ENCODE measurements around the gene CCDC66.
"Not testable (repeated sequence)": the region's sequence is repeated elsewhere in the genome, so short reads cannot be mapped to it uniquely, and the experiment has no call there.

The CCDC66 gene

DNA sequence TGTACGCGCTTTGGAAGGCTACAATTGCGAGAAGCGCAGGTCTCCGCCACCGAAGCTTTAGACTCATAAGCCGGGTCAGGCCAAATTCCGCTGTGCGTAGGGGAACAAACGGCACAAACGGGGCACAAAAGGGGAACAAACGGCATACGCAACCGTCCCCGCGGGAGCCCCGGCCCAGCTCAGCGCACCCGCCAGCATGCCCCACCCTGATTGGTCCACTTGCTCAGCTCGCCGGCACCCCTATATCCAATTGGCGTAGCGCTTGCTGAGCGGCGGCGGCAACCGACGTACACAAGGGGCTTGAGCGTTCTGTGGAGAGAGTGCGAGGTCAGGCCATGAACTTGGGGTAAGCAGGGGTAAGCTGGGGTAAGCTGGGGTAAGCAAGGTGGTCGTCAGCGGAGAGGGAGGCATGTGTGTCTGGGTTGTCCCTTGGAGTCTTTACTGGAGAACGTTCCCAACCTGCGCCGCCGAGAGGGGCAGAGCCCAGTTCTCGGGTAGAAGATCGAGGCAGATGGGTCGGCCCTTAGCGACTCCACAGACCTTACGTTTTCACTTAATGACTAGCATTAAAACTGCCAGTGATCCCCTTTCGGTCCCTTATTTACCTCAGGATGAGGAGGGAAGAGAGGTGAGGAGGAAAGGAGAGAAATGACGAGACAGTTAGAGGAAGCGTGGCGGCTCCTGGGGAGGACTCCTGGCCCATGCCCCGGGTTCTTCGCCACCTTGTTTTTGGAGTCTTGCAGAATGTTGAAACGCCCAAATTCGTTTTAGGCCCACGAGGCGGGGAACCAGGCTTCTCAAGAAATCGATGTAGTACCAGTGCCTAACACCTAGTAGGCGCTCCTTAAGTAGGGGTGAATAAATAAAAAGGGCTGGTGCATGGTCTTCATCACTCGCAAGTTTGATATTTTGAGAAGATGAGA lies at the start of gene CCDC66:
TSS of gene CCDC66 (plus strand) at position 268 of the 923 bp plus-strand sequence. CDS start at position 336, 68 bp downstream.
- peak; percentile 28 for DNase-seq

DNA sequence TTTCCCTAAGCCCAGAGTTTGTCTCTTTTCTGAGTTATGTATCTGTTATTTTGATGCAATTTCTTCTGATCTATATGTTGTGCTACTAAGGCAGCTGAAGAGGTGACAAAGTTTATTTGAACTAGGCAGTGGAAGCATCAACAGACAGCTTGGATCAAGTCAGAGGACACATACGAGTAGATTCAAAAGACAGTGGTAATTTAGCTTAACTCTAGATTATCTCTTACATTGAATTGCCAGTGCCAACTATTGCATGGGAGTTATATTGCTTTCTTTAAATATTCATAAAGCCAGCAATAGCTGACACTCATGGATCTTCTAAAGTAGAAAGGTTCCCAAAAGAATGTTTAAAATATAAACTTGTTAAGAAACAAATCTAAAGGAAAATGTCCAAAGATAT lies 37.3 kb upstream of the CCDC66 start:
- no peak for DNase-seq

DNA sequence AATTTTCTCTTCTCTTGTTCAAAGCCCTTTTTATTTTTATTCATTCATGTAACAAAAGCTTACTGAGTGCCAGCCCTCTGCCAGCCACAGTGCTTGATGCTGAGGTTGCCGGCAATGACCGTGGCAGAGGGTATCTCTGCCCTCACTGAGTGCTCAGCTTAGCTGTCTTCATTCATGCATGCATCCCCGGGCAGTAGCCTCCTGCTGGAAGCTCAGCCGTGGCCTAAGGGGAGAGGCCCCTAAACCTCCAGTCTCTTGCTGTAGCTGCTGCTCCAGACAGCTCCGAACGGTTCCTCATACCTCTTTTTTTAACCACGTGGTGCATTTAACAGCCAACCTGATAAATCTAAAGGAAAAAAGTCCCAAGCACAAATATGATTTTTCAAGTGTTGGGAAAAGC lies 34.6 kb upstream of the CCDC66 start:
- no peak for DNase-seq

DNA sequence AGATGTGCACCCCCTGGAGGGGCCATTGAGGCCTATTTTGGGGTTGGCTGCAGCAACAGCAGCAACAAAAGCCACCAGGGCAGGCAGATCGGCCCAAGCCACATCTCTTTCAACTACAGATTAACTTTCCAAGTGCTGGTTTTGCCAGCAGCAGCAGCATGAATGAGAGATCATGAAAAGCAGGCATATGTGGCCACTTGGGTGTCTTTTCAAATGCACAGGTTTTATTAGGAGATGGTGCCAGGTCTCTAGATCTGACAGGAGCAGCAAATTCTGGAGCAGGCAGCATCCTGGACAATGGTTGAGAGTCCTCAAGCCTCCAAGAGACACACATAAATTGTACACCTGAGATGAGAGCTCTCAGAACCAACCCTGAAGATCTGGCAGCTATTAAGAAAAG lies 31.7 kb upstream of the CCDC66 start:
- DNase-seq, result no peak

DNA sequence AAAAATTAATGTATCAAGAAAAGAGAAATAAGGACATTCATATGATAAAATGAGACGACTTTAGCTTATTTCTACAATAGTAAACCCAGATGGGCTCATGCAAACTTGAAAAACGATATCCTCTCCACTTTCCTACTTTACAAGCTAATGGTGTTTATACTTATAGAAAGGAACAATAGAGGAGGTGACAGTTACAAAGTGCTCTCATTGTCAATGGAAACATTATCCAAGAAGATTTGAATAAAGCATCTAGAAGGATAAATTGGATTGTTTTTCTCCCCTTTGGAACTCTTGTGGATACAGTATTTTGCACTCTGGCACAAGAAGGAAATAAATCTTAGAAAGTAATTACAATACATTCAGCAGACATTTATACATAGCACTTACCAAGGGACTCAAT lies 20.2 kb upstream of the CCDC66 start:
- DNase-seq, result no peak

DNA sequence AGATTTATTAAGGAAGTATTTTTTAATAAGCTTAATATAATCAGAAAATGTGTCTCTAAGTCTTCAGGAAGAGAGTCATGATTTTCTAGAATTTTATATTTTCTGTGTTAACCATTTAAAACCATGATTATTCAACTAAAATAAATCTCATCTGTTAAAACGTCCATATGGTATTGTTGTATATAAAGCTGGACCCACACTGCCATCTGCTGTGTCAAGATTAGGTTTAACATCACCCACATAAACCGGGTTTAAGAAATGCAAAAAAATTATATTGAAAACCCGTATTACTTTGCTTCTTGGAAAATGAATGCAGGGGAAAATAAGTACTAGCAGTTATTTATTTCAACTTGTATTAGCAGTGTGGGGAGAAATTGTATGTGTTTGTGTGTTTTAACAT lies 9.5 kb upstream of the CCDC66 start:
- no peak for DNase-seq

DNA sequence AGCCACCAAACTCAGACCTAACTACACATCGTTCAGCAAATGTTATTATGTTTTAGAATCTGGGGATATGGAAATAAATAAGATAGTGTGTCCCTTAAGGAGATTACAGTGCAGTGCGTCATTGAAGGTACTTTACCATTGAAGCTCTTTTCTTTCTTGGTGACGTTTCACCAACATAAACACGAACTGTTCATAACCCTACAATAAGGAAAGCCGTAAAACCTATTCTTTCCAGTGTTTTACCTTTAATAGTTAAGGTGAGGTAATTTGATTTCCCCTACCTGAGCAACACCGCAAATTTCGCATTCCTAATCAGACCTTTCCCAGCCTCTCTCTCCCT lies 826 bp downstream of the CCDC66 start:
- no peak for DNase-seq

DNA sequence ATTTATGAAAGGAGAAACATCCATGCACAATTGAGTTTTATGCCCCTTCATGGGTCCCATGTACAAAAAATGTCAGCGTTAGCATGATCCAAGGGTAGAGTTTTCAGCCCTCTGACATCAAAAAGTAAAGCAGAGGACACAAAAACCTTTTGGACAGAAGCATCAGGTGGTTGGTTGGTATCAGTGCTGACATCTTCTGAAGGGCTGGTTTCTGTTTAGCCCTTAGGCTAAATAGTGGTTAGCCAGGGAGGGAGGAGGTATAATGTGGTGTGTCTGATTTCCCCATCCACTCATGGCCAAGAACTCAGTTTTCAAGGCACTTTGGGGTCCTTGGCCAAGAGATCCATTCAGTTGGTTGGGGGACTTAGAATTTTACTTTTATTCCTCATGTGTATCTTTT lies 16.5 kb downstream of the CCDC66 start:
- no peak for DNase-seq

DNA sequence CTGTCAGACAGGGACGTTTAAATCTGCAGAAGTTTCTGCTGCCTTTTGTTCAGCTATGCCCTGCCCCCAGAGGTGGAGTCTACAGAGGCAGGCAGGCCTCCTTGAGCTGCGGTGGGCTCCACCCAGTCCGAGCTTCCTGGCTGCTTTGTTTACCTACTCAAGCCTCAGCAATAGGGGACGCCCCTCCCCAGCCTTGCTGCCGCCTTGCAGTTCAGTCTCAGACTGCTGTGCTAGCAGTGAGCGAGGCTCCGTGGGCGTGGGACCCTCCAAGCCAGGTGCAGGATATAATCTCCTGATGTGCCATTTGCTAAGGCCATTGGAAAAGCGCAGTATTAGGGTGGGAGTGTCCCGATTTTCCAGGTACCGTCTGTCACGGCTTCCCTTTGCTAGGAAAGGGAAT lies 25.0 kb downstream of the CCDC66 start:
- DNase-seq, result not testable (repeated sequence)

DNA sequence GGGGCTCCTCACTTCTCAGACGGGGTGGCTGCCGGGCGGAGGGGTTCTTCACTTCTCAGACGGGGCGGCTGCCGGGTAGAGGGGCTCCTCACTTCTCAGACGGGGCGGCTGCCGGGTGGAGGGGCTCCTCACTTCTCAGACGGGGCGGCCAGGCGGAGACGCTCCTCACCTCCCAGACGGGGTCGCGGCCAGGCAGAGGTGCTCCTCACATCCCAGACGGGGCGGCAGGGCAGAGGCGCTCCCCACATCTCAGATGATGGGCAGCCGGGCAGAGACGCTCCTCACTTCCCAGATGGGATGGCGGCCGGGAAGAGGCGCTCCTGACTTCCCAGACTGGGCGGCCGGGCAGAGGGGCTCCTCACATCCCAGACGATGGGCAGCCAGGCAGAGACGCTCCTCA lies 27.3 kb downstream of the CCDC66 start:
- DNase-seq, result not testable (repeated sequence)

DNA sequence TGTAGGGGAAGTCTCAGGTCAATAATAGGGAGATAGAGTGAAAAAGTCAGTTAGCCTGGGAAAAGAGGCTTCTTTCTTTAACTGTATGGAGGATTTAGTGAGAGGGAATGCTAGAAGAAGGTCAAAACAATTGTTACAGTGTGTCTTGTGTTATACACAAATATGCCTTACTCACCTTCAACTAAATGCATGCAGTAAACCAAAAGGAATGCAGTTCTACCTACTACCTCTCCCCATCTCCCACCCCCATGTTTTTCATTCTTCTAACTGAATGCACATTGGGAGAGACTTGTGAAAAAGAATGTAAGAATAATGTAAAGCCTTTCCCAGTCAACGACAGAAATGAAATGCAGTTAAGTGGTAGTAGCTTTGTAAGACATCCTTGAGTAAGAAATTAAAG lies 33.8 kb downstream of the CCDC66 start:
- no peak for DNase-seq

DNA sequence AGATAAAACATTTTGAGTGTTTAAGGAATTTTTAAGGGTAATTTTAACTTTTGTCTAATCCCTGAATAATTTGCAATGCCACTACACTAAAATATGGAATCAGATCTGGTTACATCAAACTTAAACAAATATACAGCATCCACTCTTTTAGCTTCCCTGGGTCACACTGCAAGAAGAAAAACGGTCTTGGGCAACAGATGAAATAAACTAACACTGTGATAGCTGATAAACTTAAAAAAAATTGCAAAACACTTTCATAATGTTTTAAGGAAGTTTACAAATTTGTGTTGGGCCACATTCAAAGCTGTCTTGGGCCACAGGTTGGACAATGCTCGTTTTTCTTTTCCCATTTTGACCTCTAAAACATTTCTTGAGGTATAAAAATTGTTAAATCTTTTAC lies 34.3 kb downstream of the CCDC66 start:
- no peak for DNase-seq

DNA sequence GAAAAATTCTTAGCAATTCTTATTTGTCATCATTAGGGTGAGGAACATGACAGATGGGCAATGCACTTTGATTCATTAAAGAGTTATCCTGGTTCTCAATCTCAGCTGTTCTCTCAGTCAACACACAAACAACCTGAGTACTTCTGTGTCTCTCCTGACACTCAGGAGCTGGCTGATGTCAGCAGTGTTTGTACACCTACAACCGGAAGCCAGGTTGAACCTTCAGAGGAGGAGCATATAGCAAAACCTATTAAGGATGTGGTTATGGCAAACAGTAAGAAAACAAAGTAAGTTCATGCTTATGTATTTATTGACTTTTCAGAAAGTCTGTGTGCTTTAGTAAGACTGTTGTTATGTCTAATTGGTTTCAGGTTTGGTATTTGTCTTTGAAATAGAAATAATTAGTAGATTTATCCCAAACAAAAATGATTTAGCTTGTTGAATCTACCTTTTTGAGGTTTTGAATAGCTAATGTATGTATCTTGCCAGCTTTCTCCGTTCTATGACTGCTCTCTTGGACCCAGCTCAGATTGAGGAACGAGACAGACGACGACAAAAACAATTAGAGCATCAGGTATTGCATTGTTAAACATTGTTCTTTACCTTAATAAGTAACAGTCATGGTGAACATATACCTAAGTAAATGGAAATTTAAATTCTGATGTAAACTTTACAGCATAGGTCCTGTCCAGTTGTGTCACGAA lies 36.6 kb downstream of the CCDC66 start:
- no peak for DNase-seq

DNA sequence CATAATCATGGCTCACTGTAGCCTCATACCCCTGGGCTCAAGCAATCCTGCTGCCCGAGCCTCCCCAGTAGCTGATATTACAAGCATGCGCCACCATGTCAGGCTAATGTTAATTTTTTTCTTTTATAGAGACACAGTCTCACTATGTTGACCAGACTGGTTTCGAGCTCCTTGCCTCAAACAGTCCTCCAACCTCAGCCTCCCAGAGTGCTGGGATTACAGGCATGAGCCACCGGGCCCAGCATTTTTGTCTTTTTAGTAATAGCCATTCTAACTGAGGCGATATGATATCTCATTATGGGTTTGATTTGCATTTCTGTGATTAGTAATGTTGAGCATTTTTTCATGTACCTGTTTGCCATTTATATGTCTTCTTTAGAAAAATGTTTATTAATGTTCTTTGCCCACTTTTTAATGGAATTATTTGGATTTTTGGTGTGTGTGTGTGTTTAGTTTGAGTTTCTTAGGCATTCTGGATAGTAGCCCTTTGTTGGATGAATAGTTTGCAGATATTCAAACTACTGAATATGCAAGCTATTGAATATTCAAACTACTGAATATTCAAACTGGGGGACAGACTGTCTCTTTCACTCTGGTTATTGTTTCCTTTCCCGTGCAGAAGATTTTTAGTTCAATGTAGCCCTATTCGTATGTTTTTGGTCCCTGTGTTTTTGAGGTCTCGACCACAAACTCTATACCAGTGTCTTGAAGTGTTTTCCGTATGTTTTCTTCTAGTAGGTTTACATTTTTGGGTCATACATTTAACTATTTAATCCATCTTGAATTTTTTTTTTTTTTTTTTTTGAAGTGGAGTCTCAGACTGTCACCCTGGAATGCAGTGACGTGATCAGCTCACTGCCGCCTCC lies 39.2 kb downstream of the CCDC66 start:
- no peak for DNase-seq

DNA sequence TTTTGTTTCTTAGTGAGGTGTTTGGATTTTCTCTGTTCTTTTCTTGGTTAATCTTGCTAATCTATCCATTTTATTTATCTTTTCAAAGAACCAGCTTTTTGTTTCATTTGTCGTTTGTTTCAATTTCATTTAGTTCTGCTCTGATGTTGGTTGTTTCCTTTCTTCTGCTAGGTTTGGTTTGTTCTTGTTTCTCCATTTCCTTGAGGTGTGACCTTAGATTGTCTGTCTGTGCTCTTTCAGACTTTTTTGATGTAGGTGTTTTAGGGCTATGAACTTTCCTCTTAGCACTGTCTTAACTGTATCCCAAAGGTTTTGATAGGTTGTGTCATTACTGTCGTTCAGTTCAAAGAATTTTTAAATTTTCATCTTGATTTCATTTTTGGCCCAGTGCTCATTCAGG lies 51.5 kb downstream of the CCDC66 start:
- not testable (repeated sequence) for DNase-seq

DNA sequence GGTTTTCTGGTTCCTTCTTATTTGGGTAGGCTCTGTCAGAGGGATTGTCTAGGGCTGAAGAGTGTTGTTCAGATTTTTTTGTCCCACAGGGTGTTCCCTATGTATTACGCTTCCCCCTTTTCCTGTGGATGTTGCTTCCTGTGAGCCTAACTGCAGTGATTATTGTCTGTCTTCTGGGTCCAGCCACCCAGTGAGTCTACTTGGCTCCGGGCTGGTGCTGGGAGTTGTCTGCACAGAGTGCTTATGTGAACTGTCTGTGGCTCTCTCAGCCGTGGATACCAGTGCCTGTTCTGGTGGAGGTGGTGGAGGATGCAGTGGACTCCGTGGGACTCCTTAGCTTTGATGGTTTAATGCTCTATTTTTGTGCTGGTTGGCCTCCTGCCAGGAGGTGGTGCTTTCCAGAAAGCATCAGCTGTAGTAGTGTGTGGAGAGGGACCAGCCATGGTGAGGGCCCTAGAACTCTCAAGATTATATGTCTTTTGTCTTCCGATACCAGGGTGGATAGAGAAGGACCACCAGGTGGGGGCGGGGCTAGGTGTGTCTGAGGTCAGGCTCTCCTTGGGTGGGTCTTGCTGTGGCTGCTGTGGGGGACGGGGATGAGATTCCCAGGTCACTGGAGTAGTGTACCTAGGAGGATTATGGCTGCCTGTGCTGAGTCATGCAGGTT lies 53.8 kb downstream of the CCDC66 start:
- no peak for DNase-seq

DNA sequence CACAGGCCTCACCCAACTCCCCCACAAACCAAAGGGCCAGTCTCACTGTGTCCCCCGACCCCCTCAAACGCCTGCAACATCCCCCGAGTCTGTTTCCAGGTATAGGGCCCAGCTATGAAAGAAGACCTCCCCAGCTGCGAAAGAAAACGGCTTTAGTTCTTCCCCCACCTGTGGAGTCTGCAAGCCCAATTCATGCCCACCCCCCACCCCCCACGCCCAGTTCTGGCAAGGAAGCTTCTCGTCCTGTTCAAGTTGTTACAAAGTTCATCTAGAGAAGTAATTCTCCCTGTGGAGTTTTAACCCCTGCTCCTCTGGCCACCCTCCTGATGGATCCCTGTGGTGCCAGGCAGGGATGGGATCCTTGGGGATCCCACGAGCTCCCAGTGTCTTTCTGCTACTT lies 54.4 kb downstream of the CCDC66 start:
- no peak for DNase-seq

DNA sequence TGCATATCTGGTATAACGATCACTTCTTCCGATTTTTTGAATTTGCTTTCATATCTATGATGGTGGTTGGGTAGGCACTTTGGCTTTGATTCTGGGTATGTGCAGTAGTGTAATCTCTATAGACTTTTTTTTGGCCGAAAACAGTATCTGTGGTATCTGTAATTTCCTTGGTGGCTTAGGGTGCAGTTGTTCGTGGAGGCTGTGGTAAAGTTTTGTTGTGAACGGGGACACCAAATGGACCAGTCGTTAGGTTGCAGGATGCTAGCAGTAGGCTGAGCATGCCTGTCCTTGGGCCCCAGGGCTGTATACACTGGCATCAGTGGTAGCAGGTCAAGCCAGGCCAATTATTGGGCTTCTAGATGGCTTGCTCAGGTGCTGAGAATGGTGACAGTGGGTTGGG lies 55.2 kb downstream of the CCDC66 start:
- DNase-seq, result no peak

DNA sequence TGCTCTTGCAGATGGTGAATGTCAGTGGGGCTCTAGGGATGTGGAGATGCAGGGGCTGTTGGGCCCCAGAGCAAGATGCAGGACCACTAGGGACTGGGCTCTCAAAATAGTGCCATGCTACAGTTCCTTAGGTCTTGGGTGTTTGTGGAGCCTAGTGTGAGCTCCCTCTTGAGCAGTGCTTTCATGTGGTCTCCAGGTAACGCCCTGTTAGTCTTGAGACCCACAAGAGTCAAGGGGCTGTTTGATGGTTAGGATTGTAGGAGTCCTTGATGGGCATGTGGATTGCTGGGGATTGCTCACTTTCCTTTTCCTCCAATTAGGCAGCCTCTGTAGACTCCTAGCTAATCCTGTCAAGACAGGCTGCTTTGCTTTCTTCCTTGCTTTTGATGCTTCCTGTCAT lies 56.0 kb downstream of the CCDC66 start:
- DNase-seq, result no peak

DNA sequence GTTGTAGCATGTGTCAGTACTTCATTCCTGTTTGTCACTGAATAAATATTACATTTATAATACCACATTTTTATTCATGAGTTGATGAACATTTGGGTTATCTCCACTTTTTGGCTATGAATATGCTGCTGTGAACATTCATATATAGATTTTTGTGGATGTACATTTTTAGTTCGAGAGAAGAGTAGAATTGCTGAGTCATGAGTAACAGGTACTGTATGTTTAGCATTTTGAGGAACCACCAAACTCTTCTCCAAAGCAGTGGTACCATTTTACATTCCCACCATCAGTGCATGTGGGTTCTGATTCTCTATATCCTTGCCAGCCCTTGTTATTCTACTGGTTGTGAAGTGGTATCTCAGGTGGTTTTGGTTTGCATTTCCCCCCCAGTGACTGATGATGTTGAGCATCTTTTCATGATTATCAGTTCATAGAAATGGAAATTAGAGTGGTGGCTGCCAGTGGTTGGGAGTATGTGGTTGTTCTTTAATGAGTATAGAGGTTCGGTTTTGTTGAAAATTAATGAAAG lies 59.6 kb downstream of the CCDC66 start:
- no peak for DNase-seq

DNA sequence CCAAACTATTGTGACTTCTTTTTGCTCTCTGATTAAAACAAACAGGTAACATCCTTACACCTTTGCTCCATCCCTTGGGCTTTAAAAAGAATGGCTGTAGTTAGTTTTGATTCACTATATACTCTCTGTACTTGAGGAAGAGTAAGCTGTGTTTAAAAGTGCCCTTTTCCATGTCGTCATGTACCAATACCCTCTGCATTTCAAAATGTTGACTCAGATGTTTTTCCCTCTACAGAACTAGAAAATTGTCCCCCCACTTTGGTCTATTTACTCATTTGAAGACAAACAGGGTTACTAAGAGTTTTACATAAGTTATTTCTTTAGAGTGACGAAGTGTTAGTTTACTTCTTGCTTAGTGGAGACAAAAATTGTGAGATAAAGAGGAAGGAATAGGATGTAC lies 63.4 kb downstream of the CCDC66 start:
- no peak for DNase-seq

DNA sequence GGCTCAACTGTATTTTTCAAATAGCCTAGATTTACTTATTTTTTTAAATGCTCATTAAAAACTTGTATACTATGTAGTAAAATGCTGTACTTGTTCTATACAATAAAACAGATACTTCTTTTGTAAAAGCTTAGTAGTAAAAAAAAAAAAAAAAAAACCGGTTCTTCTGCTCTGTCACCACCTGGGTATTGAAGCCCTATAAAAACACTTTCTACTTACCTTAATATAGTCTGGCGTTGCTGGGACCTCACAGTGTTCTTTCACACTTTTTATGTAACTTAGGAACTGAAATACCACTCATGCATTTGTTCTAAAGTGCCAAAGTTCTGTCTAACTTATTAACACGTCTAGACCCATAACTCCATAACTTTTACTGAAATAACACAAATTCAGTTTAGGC lies 64.7 kb downstream of the CCDC66 start:
- no peak for DNase-seq

DNA sequence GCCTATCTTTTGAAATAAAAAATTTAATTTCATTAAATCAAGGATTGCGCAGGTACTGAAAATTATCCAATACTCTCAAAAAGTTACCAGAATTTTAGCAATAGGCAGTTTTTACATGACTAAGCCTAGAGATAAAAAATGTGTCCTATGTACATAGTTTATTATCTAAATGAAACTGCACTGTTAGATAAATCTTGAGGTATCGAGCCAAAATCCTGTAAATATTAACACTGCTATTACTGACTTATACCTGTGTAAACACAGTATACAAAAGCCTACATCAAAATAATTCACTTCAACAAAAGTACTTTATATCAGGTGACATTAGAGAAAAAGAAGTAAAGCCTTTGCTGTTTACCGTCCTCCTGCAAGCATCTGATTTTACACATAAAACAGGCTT lies 65.4 kb downstream of the CCDC66 start:
- no peak for DNase-seq
